ENCODE results near the gene PPM1N. TPM values are rescaled to one million over a fixed set of nuclear protein-coding genes. Genes with fewer than 3 reads are reported as not detected.

Gene PPM1N
- total and polyA plus RNA-seq, 2 experiments from 2014 or later = 0.32 to 0.63 TPM

DNA sequence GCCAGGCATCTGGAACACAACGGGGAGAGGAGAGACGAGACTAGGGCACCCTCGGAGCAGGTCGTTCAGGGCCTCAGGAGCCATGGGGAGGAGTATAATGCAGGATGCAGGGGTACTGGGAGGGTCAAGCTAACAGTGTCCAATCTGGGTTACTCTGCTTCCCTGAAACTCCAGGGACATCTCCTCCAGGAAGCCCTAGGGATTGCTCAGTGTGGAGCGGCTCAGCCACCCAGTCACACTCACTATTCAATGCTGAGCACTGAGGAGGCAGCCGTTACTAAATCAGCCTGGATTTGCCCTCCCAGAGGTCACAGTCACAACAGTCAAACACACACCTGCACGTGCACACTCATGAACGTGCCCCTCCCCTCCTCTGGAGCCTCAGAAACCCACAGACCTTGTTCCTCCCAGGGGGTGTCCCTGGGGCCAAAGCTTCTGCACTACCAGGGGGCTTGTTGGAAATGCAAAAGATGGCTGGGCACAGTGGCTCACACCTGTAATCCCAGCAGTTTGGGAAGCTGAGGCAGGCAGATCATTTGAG is 37.4 kb upstream of the PPM1N start:
- Histone ChIP-seq H3K4me3 (no peak overlapping the region), H3K36me3 (ENCODE audit: low read depth) (no peaks in the 10 kb centered on the region), H4K20me1 (ENCODE audit: insufficient read depth) (no peaks in the 10 kb centered on the region), H3K4me1 (ENCODE audit: insufficient read depth) (peaks cover 5% of the 10 kb centered on the region), H2AFZ (no peak overlapping the region), H3K9me3 (ENCODE audit: low read depth) (no peaks in the 10 kb centered on the region), H3K79me2 (ENCODE audit: insufficient read depth) (no peaks in the 10 kb centered on the region), H3K4me2 (ENCODE audit: unreplicated experiment) (no peak overlapping the region), H3K27me3 (replicated peaks; ENCODE audit: insufficient read depth) (no peaks in the 10 kb centered on the region), H3K9me2 (ENCODE audit: insufficient read depth) (no peaks in the 10 kb centered on the region), H3K27ac (no peak overlapping the region), H3K9ac (no peak overlapping the region), H3F3A (ENCODE audit: insufficient read depth) (0 out of 2 replicates have a peak, but pooled peaks cover 11% of the 10 kb centered on the region)
- no peak for DNase-seq
- TF ChIP-seq EZH2 (IDR thresholded peaks at IDR 0.05; ENCODE audit: insufficient read depth, poor library complexity, severe bottlenecking) = no peak
- no peak for TF ChIP-seq EZH2phosphoT487 (IDR thresholded peaks at IDR 0.05; ENCODE audit: insufficient read depth, low read depth)
- 48 to 50% methylated on average over 8 of the region's 8 CpGs for WGBS, 2 experiments (ENCODE audit: low coverage in 1 of 2, low lambda C conversion rate in 2 of 2, missing lambda C conversion rate in 2 of 2)
- in situ Hi-C loops (cut with MboI) = no loop called here

DNA sequence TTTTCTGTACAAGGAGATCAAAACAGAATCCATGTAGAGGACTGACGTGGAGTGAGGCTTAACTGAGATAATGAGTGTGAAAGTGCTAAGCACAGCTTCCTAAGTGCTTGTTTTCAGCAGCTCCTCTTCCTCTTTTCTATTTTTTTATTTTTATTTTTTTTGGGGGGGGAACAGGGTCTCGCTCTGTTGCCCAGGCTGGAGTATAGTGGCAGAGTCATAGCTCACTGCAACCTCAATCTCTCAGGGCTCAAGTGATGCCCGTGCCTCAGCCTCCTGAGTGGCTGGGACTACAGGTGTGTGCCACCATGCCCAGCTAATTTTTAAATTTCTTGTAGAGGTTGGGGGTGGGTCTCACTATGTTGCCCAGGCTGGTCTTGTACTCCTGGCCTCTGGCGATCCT is 36.1 kb upstream of the PPM1N start:
- Histone ChIP-seq H3F3A (ENCODE audit: insufficient read depth) (0 out of 2 replicates have a peak, but pooled peaks cover 2% of the 10 kb centered on the region), H4K20me1 (ENCODE audit: insufficient read depth) (no peaks in the 10 kb centered on the region), H3K9me2 (ENCODE audit: insufficient read depth) (no peaks in the 10 kb centered on the region), H3K4me1 (ENCODE audit: insufficient read depth) (no peaks in the 10 kb centered on the region), H3K36me3 (ENCODE audit: low read depth) (no peaks in the 10 kb centered on the region), H3K27me3 (replicated peaks; ENCODE audit: insufficient read depth) (no peaks in the 10 kb centered on the region), H3K27ac (no peak overlapping the region), H2AFZ (no peak overlapping the region), H3K4me3 (no peak overlapping the region), H3K79me2 (ENCODE audit: insufficient read depth) (no peaks in the 10 kb centered on the region), H3K4me2 (ENCODE audit: unreplicated experiment) (no peak overlapping the region), H3K9ac (no peak overlapping the region), H3K9me3 (ENCODE audit: low read depth) (no peaks in the 10 kb centered on the region)
- no peak for TF ChIP-seq EZH2phosphoT487 (IDR thresholded peaks at IDR 0.05; ENCODE audit: insufficient read depth, low read depth)
- no peak for TF ChIP-seq EZH2 (IDR thresholded peaks at IDR 0.05; ENCODE audit: insufficient read depth, poor library complexity, severe bottlenecking)
- 77 to 81% methylated on average over 3 to 4 of the region's 4 CpGs for WGBS, 2 experiments (ENCODE audit: low coverage in 1 of 2, low lambda C conversion rate in 2 of 2, missing lambda C conversion rate in 2 of 2)
- DNase-seq = no peak
- in situ Hi-C loops (cut with MboI) = no loop called here

GRCh38 chr19:45463241-45463640 is 35.0 kb upstream of the PPM1N start:
- no peaks in the 10 kb centered on the region; the same call in 1 of the 2 replicates for H3F3A ChIP-seq (ENCODE audit: insufficient read depth)
- no peaks in the 10 kb centered on the region for H3K36me3 ChIP-seq (ENCODE audit: low read depth)
- H3K27me3 ChIP-seq (replicated peaks; ENCODE audit: insufficient read depth) = no peaks in the 10 kb centered on the region
- in situ Hi-C loops (cut with MboI) = no loop called here
- DNase-seq = no peak
- no peaks in the 10 kb centered on the region for H3K4me1 ChIP-seq (ENCODE audit: insufficient read depth)
- no peaks in the 10 kb centered on the region for H3K9me3 ChIP-seq (ENCODE audit: low read depth)
- no peaks in the 10 kb centered on the region for H3K9me2 ChIP-seq (ENCODE audit: insufficient read depth)
- no peak overlapping the region for H3K9ac ChIP-seq
- peaks cover 3% of the 10 kb centered on the region; the same call in 1 of the 2 replicates for H3K79me2 ChIP-seq (ENCODE audit: insufficient read depth)
- no peak overlapping the region for H2AFZ ChIP-seq
- H3K4me2 ChIP-seq (ENCODE audit: unreplicated experiment) = no peak overlapping the region
- H3K4me3 ChIP-seq = no peak overlapping the region
- TF ChIP-seq EZH2 (IDR thresholded peaks at IDR 0.05; ENCODE audit: insufficient read depth, poor library complexity, severe bottlenecking) (no peak), EZH2phosphoT487 (IDR thresholded peaks at IDR 0.05; ENCODE audit: insufficient read depth, low read depth) (no peak)
- no peaks in the 10 kb centered on the region for H4K20me1 ChIP-seq (ENCODE audit: insufficient read depth)
- H3K27ac ChIP-seq = no peak overlapping the region
- WGBS, 2 experiments (ENCODE audit: low coverage in 1 of 2, low lambda C conversion rate in 2 of 2, missing lambda C conversion rate in 2 of 2) = 90 to 96% methylated on average over 4 of the region's 4 CpGs

GRCh38 chr19:45464274-45464673 is 34.0 kb upstream of the PPM1N start:
- Histone ChIP-seq H3K9ac (no peak overlapping the region), H3K27me3 (replicated peaks; ENCODE audit: insufficient read depth) (no peaks in the 10 kb centered on the region), H3K79me2 (ENCODE audit: insufficient read depth) (peaks cover 8% of the 10 kb centered on the region; the same call in 1 of the 2 replicates), H3K36me3 (ENCODE audit: low read depth) (no peaks in the 10 kb centered on the region), H3K9me2 (ENCODE audit: insufficient read depth) (no peaks in the 10 kb centered on the region), H3K4me3 (no peak overlapping the region), H2AFZ (no peak overlapping the region), H4K20me1 (ENCODE audit: insufficient read depth) (no peaks in the 10 kb centered on the region), H3F3A (ENCODE audit: insufficient read depth) (no peaks in the 10 kb centered on the region; the same call in 1 of the 2 replicates), H3K9me3 (ENCODE audit: low read depth) (no peaks in the 10 kb centered on the region), H3K4me1 (ENCODE audit: insufficient read depth) (no peaks in the 10 kb centered on the region), H3K4me2 (ENCODE audit: unreplicated experiment) (no peak overlapping the region), H3K27ac (no peak overlapping the region)
- no peak for DNase-seq
- in situ Hi-C loops (cut with MboI) = no loop called here
- 96 to 98% methylated on average over 2 of the region's 2 CpGs for WGBS, 2 experiments (ENCODE audit: low coverage in 1 of 2, low lambda C conversion rate in 2 of 2, missing lambda C conversion rate in 2 of 2)
- TF ChIP-seq EZH2phosphoT487 (IDR thresholded peaks at IDR 0.05; ENCODE audit: insufficient read depth, low read depth) (no peak), EZH2 (IDR thresholded peaks at IDR 0.05; ENCODE audit: insufficient read depth, poor library complexity, severe bottlenecking) (no peak)
